DND-41 (cell line): ENCODE results near the gene TOMM70.

Source experiments
- EZH2 ChIP-seq: IDR thresholded peaks from 3 replicates; pipeline ENCODE4 v1.6.1; 2012; ENCODE audit warnings: borderline replicate concordance, low read depth, mild to moderate bottlenecking, moderate library complexity, low read length, inconsistent platforms; ENCODE audit not compliant: severe bottlenecking
- TF ChIP-seq, protein P1 (sequence below): IDR thresholded peaks from 2 replicates; pipeline ENCODE4 v1.5.1; 2012; ENCODE audit warnings: borderline replicate concordance, low read length, moderate library complexity, mild to moderate bottlenecking; ENCODE audit not compliant: poor library complexity, severe bottlenecking; ENCODE audit errors: extremely low read depth

DNA sequence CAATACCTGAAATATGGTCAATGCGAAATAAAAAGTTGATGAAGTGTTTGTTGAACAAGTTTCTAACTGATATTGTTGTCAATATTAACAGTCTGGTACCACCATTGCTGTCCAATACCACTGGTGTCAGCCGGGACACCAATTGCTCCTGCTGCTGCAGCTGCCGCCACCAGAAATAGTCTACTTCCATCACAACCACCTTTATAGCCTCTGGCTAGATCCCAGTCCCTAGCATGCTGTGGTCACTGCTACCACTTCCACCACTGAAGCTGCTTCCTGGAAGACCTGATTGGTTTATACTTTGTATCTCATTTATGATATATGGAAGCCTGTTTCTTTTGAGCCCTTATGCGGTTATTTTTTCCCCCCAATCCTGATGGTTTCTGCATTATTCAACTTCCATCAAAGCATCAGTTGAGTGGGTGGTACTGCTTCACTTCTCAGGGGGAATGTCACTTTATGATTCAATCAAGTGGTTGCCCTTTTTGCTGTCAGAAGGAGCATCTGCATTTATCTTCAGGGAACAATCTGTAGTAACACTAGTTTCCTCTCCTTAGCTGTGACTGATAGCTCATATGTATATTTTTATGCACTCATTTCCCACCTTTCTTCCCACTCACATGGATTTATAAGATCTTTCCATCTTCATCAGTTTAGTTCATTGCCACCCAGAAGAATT is 12.2 kb upstream of the TOMM70 start:
- no peak for TF ChIP-seq EZH2
- TF ChIP-seq, protein P1, sequence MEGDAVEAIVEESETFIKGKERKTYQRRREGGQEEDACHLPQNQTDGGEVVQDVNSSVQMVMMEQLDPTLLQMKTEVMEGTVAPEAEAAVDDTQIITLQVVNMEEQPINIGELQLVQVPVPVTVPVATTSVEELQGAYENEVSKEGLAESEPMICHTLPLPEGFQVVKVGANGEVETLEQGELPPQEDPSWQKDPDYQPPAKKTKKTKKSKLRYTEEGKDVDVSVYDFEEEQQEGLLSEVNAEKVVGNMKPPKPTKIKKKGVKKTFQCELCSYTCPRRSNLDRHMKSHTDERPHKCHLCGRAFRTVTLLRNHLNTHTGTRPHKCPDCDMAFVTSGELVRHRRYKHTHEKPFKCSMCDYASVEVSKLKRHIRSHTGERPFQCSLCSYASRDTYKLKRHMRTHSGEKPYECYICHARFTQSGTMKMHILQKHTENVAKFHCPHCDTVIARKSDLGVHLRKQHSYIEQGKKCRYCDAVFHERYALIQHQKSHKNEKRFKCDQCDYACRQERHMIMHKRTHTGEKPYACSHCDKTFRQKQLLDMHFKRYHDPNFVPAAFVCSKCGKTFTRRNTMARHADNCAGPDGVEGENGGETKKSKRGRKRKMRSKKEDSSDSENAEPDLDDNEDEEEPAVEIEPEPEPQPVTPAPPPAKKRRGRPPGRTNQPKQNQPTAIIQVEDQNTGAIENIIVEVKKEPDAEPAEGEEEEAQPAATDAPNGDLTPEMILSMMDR, result no peak
